ENCODE results near the gene PPT2.

The PPT2 gene

DNA sequence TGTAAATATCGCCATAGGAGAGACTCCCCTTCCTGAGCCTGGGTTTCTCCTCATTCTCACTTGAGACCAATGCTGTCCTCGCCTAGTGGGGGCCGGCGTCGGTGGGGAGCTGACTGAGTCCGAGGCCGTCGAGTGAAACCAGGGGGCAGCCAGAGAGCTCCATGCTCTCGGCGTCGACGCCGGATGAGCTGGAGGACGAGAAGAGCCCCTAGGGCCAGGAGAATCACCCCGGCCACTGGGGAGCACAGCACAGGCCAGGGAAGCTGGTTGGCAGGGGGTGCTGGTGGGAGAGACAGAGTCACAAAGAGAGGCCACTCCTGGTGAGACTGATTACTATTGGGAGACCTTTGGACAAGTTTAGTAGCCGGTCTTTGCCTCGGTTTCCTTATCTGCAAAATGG is 44.9 kb downstream of the PPT2 start:
- in situ Hi-C loops (cut with MboI; ENCODE audit: low pct_unique_long_range_greater_than_20kb, low sequenced_read_pairs, unreplicated experiment), result no loop called here
- TF ChIP-seq, protein P1, sequence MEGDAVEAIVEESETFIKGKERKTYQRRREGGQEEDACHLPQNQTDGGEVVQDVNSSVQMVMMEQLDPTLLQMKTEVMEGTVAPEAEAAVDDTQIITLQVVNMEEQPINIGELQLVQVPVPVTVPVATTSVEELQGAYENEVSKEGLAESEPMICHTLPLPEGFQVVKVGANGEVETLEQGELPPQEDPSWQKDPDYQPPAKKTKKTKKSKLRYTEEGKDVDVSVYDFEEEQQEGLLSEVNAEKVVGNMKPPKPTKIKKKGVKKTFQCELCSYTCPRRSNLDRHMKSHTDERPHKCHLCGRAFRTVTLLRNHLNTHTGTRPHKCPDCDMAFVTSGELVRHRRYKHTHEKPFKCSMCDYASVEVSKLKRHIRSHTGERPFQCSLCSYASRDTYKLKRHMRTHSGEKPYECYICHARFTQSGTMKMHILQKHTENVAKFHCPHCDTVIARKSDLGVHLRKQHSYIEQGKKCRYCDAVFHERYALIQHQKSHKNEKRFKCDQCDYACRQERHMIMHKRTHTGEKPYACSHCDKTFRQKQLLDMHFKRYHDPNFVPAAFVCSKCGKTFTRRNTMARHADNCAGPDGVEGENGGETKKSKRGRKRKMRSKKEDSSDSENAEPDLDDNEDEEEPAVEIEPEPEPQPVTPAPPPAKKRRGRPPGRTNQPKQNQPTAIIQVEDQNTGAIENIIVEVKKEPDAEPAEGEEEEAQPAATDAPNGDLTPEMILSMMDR (IDR thresholded peaks at IDR 0.05; ENCODE audit: extremely low read depth, insufficient read depth, missing control alignments), result no peak
- DNase-seq (ENCODE audit: low spot score), result no peak

DNA sequence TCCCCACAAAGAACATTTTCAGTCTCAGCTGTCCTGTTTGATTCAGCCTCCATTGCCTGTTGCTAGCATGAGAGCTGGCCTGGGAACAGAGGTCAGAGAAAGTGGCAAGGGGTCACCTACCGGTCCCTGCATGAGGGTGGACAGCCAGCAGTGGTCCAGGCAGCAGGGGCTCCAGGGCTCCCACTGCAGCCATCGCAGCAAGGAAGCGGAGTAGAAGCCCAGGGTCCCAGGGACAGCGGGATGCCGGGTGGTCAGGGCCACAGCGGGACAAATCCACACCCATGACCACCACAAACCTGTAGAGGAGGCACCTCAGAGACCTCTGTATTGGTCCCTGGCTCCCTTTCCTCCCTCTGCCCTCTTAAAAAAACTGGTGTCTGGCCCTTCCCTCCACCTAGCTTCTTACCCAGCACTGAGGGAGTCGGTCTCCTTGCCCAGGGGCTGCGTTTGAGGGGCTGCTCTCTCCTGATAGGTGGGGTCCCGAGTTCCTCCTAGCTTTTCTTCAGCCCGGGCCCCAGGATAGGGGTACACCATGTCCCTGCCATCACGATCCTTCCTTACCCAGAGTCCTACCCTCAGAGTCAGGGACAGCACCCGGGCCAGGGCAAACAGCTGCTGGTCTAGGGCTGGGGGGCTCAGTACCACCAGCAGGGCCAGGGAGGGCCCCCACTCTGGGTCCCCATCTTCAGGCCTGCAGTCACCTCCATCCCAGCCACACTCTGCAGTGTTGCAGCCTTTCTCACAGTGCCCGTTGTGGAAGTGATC is 47.0 kb downstream of the PPT2 start:
- TF ChIP-seq, protein P1 (IDR thresholded peaks at IDR 0.05; ENCODE audit: extremely low read depth, insufficient read depth, missing control alignments), result no peak
- DNase-seq (ENCODE audit: low spot score), result no peak
- in situ Hi-C loops (cut with MboI; ENCODE audit: low pct_unique_long_range_greater_than_20kb, low sequenced_read_pairs, unreplicated experiment), result no loop called here

DNA sequence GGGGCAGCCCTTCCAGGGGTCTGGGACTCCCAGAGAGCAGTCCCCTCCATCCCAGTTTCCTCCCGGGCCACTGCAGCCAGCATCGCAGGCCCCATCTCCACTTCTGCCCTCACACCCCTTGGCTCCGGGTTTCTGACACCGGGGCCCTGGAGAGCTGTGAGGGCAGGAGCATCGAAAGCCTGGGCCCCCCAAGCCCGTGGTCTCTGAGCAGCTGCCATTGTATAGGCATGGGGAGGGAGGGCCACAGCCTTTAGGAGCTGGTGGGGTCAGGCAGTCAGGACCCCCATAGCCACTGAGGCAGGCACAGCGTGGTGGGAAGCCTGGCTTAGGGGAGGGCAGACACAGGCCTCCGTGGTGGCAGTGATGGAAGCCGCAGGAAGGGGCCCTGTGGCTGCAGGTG is 48.2 kb downstream of the PPT2 start:
- TF ChIP-seq, protein P1 (IDR thresholded peaks at IDR 0.05; ENCODE audit: extremely low read depth, insufficient read depth, missing control alignments), result no peak
- DNase-seq (ENCODE audit: low spot score), result no peak
- in situ Hi-C loops (cut with MboI; ENCODE audit: low pct_unique_long_range_greater_than_20kb, low sequenced_read_pairs, unreplicated experiment), result no loop called here

DNA sequence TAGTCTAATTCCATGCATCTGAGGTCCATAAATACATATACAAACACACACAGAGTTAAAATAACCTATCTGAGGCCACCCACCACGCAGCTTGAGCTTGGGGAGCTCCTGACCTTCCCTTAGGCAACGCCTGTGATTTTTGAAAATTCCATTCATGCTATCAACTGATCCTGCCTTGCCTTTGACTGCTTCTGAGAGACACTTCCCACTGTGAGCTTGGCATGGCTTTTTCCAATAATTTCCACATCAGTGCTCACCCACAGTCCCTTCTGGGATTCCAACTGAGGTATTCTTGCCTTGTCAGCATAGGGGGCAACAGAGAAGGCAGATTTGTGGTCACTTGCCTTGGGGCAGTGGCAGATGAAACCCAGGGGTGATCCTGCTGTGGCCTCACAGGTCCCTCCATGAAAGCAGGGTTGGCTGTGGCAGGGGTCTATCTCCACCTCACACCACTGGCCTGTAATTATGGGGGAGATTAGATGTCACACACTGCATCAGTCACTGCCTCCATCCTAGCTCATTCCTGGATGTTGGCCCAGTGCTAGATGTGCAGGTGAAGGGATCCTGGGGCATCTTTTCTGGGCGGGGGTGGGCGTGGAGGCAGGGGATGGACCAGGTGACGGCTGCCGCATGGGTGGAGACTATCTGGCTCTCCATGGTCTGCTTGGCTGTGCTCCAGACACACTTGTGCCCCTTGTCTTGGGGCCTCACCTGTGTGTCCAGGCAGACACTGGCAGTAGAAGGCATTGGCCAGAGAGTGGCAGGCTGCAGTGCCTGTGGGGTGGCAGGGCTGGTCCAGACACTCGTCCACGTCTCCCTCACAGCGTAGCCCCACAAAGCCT is 49.7 kb downstream of the PPT2 start:
- in situ Hi-C loops (cut with MboI; ENCODE audit: low pct_unique_long_range_greater_than_20kb, low sequenced_read_pairs, unreplicated experiment), result no loop called here
- no peak for DNase-seq (ENCODE audit: low spot score)
- TF ChIP-seq, protein P1 (IDR thresholded peaks at IDR 0.05; ENCODE audit: extremely low read depth, insufficient read depth, missing control alignments), result no peak

DNA sequence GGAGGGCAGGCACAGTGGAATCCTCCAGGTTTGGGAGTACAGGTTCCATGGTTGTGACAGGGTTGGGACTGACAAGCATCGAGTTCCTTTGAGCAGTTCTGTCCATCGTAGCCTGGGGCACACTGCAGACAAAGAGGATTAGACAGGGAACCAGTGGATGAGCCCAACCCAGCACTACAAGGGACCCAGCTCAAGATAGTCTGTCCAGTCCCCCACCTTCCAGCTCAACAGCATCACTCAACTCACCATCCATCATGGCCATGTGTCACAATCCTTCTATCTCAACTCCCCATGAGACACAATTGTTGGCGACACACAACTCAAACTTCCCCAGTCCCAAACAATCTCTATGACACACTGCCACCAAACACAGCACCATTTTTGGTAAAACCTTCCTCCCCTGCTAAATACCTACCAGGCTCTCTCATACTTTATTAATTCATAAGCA is 50.4 kb downstream of the PPT2 start:
- TF ChIP-seq, protein P1 (IDR thresholded peaks at IDR 0.05; ENCODE audit: extremely low read depth, insufficient read depth, missing control alignments), result no peak
- DNase-seq (ENCODE audit: low spot score), result no peak
- in situ Hi-C loops (cut with MboI; ENCODE audit: low pct_unique_long_range_greater_than_20kb, low sequenced_read_pairs, unreplicated experiment), result no loop called here

DNA sequence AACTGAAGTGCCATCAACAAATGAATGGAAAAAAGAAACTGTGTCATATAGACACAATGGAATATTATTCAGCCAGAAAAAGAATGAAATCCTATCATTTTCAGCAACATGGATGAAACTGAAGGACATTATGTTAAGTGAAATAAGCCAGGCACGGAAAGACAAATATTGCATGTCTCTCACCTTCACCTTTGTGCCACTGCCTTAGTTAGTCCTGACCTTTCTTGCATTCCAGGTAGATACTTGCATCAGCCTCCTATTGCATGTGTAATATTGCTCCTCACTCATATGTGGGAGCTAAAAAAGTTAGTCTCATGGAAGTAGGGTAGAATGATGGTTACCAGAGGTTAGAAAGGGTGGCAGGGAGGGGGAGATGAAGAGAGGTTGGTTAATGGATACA is 55.1 kb downstream of the PPT2 start:
- in situ Hi-C loops (cut with MboI; ENCODE audit: low pct_unique_long_range_greater_than_20kb, low sequenced_read_pairs, unreplicated experiment), result no loop called here
- no peak for DNase-seq (ENCODE audit: low spot score)
- TF ChIP-seq, protein P1 (IDR thresholded peaks at IDR 0.05; ENCODE audit: extremely low read depth, insufficient read depth, missing control alignments), result no peak
